Endothelial cell of umbilical vein (primary cell): ENCODE data around the gene RPRD2. TPM values are rescaled to one million over a fixed set of nuclear protein-coding genes. Genes with fewer than 3 reads are reported as not detected.

Source experiments
- BruUV-seq: library from RNA; stranded (reverse); fragments of 400-500 nt; replicated peaks from 2 replicates; lab custom pipeline; 2021; lab: Mats Ljungman, UMichigan
- CTCF ChIA-PET: fragments of 300-600, 350-600 bp; sonication (Branson Sonifier 250); formaldehyde crosslinking; loops from one replicate; lab custom pipeline; 2021; ENCODE audit warnings: antibody characterized with exemption, inconsistent platforms; lab: Charles Lee
- POLR2A ChIA-PET: fragments of 300-600, 350-600 bp; sonication (Branson Sonifier 250); formaldehyde crosslinking; loops from one replicate; lab custom pipeline; 2021; ENCODE audit warnings: antibody characterized with exemption, inconsistent platforms; lab: Charles Lee
- DNase-seq: peaks from one replicate; pipeline ENCODE4 v3.0.0-alpha.2; 2011; ENCODE audit warnings: low read depth, low spot score
- FAIRE-seq: peaks from 2 replicates; lab custom pipeline; 2011; peaks lifted over from hg19 to GRCh38; lab: Jason Lieb, UNC
- H2AFZ ChIP-seq: 2 replicates; pipeline ENCODE4 v1.6.0; 2012; ENCODE audit warnings: low read depth, low read length, control low read depth, inconsistent platforms
- H3K27ac ChIP-seq: 2 replicates; pipeline ENCODE4 v1.5.1; 2011; ENCODE audit warnings: low read depth, mild to moderate bottlenecking, control low read depth, low read length, moderate library complexity; ENCODE audit not compliant: insufficient read depth
- H3K27me3 ChIP-seq, 2 experiments: 2 replicates each; pipeline versions ENCODE4 v1.6.0 to v1.6.1; 2011; ENCODE audit warnings: low read length in 2 of 2, mixed read lengths in 1 of 2; ENCODE audit not compliant: control insufficient read depth in 2 of 2, insufficient read depth in 2 of 2
- H3K36me3 ChIP-seq, 2 experiments: 2 replicates in 1 of 2; 3 replicates in 1 of 2; pipeline ENCODE4 v1.5.1; 2011; ENCODE audit warnings: low read length in 2 of 2, mild to moderate bottlenecking in 1 of 2, moderate library complexity in 1 of 2; ENCODE audit not compliant: control insufficient read depth in 2 of 2, insufficient read depth in 2 of 2; ENCODE audit errors: extremely low read depth in 1 of 2
- H3K4me1 ChIP-seq: 3 replicates; pipeline ENCODE4 v1.5.1; 2011; ENCODE audit warnings: mild to moderate bottlenecking, low read length; ENCODE audit not compliant: control insufficient read depth, insufficient read depth; ENCODE audit errors: extremely low read depth
- H3K4me2 ChIP-seq: 2 replicates; pipeline ENCODE4 v1.6.1; 2011; ENCODE audit warnings: low read length, control low read depth, mixed read lengths; ENCODE audit not compliant: insufficient read depth
- H3K4me3 ChIP-seq, 3 experiments: fragments of 200-600 bp in 1 of 3; sonication (generic), shearing (Covaris generic) in 1 of 3; replicated peaks in 1 of 3; 2 replicates each; pipeline ENCODE4 v1.5.1; 2011 to 2016; ENCODE audit warnings: control low read depth in 3 of 3, low read length in 3 of 3, mild to moderate bottlenecking in 2 of 3, inconsistent platforms in 1 of 3, low read depth in 1 of 3, moderate library complexity in 1 of 3; ENCODE audit not compliant: insufficient read depth in 1 of 3
- H3K79me2 ChIP-seq: 2 replicates; pipeline ENCODE4 v1.6.0; 2012; ENCODE audit warnings: low read length, inconsistent platforms; ENCODE audit not compliant: control insufficient read depth, insufficient read depth
- H3K9ac ChIP-seq: replicated peaks from 2 replicates; pipeline ENCODE3; 2011; ENCODE audit warnings: low read length, control low read depth; ENCODE audit not compliant: insufficient read depth; ENCODE audit errors: extremely low read depth
- H3K9me1 ChIP-seq: replicated peaks from 3 replicates; pipeline ENCODE4 v1.6.0; 2011; ENCODE audit warnings: mild to moderate bottlenecking, low read length; ENCODE audit not compliant: control insufficient read depth, insufficient read depth; ENCODE audit errors: extremely low read depth
- H3K9me3 ChIP-seq: replicated peaks from 2 replicates; pipeline ENCODE4 v1.5.1; 2012; ENCODE audit warnings: low read length, inconsistent platforms; ENCODE audit not compliant: control insufficient read depth, insufficient read depth
- H4K20me1 ChIP-seq: replicated peaks from 2 replicates; pipeline ENCODE3; 2011; ENCODE audit warnings: mild to moderate bottlenecking, low read length; ENCODE audit not compliant: control insufficient read depth, insufficient read depth; ENCODE audit errors: extremely low read depth
- CTCF ChIP-seq, 2 donors: IDR thresholded peaks; 1 replicate in 1 of 2; 2 replicates in 1 of 2; pipeline ENCODE4 v1.5.1; 2011; ENCODE audit warnings: low read length in 2 of 2, mild to moderate bottlenecking in 2 of 2, moderate library complexity in 2 of 2, control low read depth in 1 of 2, inconsistent platforms in 1 of 2, low read depth in 1 of 2; ENCODE audit not compliant: insufficient read depth in 1 of 2; ENCODE audit errors: extremely low read depth in 1 of 2
- EZH2 ChIP-seq: IDR thresholded peaks from 2 replicates; pipeline ENCODE4 v1.6.1; 2012; ENCODE audit warnings: borderline replicate concordance, low read depth, mild to moderate bottlenecking, moderate library complexity, low read length, inconsistent platforms; ENCODE audit not compliant: severe bottlenecking
- FOS ChIP-seq: IDR thresholded peaks from 2 replicates; pipeline ENCODE4 v1.6.1; 2011; ENCODE audit warnings: mild to moderate bottlenecking, low read length, moderate library complexity, borderline replicate concordance; ENCODE audit not compliant: insufficient read depth
- GATA2 ChIP-seq: IDR thresholded peaks from 2 replicates; pipeline ENCODE4 v1.7.0; 2011; ENCODE audit warnings: low read depth, mild to moderate bottlenecking, moderate library complexity, mixed read lengths, low read length; ENCODE audit not compliant: insufficient read length, insufficient read depth
- JUN ChIP-seq: IDR thresholded peaks from 2 replicates; pipeline ENCODE4 v1.6.1; 2011; ENCODE audit warnings: borderline replicate concordance, low read depth; ENCODE audit not compliant: insufficient read length, insufficient read depth
- MAX ChIP-seq: IDR thresholded peaks from 2 replicates; pipeline ENCODE4 v1.6.1; 2011; ENCODE audit not compliant: insufficient read depth, insufficient read length
- MYC ChIP-seq: IDR thresholded peaks from one replicate; pipeline ENCODE4 v1.6.1; 2011; ENCODE audit warnings: mild to moderate bottlenecking, low read depth, low read length
- POLR2A ChIP-seq: IDR thresholded peaks from 2 replicates; pipeline ENCODE4 v1.6.1; 2012; ENCODE audit warnings: low read depth, mild to moderate bottlenecking, control low read depth, low read length
- POLR2AphosphoS5 ChIP-seq: IDR thresholded peaks from 2 replicates; pipeline ENCODE4 v1.6.1; 2012; ENCODE audit warnings: low read depth, mild to moderate bottlenecking, control low read depth, low read length, moderate library complexity; ENCODE audit not compliant: insufficient read depth
- dilution Hi-C: fragments of 300-500 bp; cut with MboI; formaldehyde crosslinking; loops from one replicate; pipeline ENCODE4 v1.15.0; 2019; ENCODE audit warnings: low sequenced_read_pairs; ENCODE audit not compliant: extremely low pct_ligation_motif_present
- intact Hi-C: fragments of 100-400 bp; cut with micrococcal nuclease; formaldehyde crosslinking; loops from one replicate; pipeline ENCODE4 v1.10.0; 2022
- polyA plus RNA-seq, 4 experiments: library from polyadenylated mRNA; depleted of rRNA in 3 of 4; stranded (reverse) in 3 of 4; unstranded in 1 of 4; fragments of >200 nt; gene quantifications; 2 replicates each; pipeline versions ENCODE4 v1.2.1 to v1.2.3, GENCODE V29; 2011 to 2012; ENCODE audit warnings: missing spikeins in 1 of 4
- total RNA-seq: library from RNA; stranded (reverse); gene quantifications from 2 replicates; pipeline ENCODE4 v1.2.3, GENCODE V29; 2021

RPRD2 gene
- total and polyA plus RNA-seq, 2 donors (not counting 3 experiments of a cell fraction or from before 2014, with no cell fraction given): 12.9 to 23.9 TPM

- dilution Hi-C loops: no loop called here
- ChIA-PET POLR2A (no interaction called here), CTCF (no interaction called here)
- Histone ChIP-seq H3K9me3 (no peaks in the 10 kb centered on the region), H3K9me1 (no peaks in the 10 kb centered on the region), H3K4me1 (no peaks in the 10 kb centered on the region), H3K27me3 (no peaks in the 10 kb centered on the region), H3K36me3 (no peaks in the 10 kb centered on the region), H2AFZ (no peak overlapping the region), H3K79me2 (peaks cover 35% of the 10 kb centered on the region), H3K27ac (no peak overlapping the region), H4K20me1 (peaks cover 1% of the 10 kb centered on the region), H3K4me3 (no peak overlapping the region), H3K9ac (no peak overlapping the region), H3K4me2 (no peak overlapping the region)
- DNase-seq: no peak
- no peak for TF ChIP-seq MAX
- no peak for TF ChIP-seq EZH2
- no peak for TF ChIP-seq JUN
- no peak for TF ChIP-seq CTCF (IDR thresholded peaks at IDR 0.05; ENCODE audit: extremely low read depth in 1 of 2, insufficient read depth in 1 of 2, low read depth in 1 of 2, low read length in 2 of 2)
- TF ChIP-seq GATA2: no peak
- TF ChIP-seq MYC: no peak
- TF ChIP-seq FOS: no peak
- no peak for TF ChIP-seq POLR2A
- no peak for TF ChIP-seq POLR2AphosphoS5
- no peak for FAIRE-seq
- intact Hi-C loops: no loop called here
- no TSS peak for BruUV-seq
Observed at GRCh38 chr1:150410582-150411101, 46.7 kb downstream of the RPRD2 start.
